BE2C (cell line): Measurements from ENCODE around the gene ADAM10. TPM values are rescaled to one million over a fixed set of nuclear protein-coding genes. Genes with fewer than 3 reads are reported as not detected.

Experiments used
- DNase-seq: peaks from one replicate; pipeline ENCODE4 v3.0.0-alpha.2; 2020
- H3K27me3 ChIP-seq: fragments of 250-450 bp; sonication (Bioruptor Pico); 2 replicates; pipeline ENCODE4 v1.5.1; 2020; ENCODE audit warnings: mild to moderate bottlenecking
- H3K36me3 ChIP-seq: fragments of 250-450 bp; sonication (Bioruptor Pico); 2 replicates; pipeline ENCODE4 v1.5.1; 2020; ENCODE audit warnings: mild to moderate bottlenecking
- H3K4me1 ChIP-seq: fragments of 250-450 bp; sonication (Bioruptor Pico); 2 replicates; pipeline ENCODE4 v1.5.1; 2020
- H3K4me3 ChIP-seq: 2 replicates; pipeline ENCODE4 v1.5.1; 2011; ENCODE audit warnings: low read depth, low read length
- H3K9me3 ChIP-seq: fragments of 250-450 bp; sonication (Bioruptor Pico); 2 replicates; pipeline ENCODE4 v1.5.1; 2020
- CTCF ChIP-seq: IDR thresholded peaks from 2 replicates; pipeline ENCODE4 v1.5.1; 2012; ENCODE audit warnings: mild to moderate bottlenecking, low read depth, low read length
- polyA plus RNA-seq: library from polyadenylated mRNA; unstranded; fragments of >200 nt; gene quantifications from one replicate; pipeline ENCODE4 v1.2.1, GENCODE V29; 2012; ENCODE audit warnings: low read depth, missing spikeins; ENCODE audit not compliant: insufficient read length, insufficient read depth

Gene ADAM10
- polyA plus RNA-seq, result 75.1 TPM

- TF ChIP-seq CTCF, result no peak
- Histone ChIP-seq H3K4me3 (peak within 1 kb of the TSS; percentile 97), H3K36me3 (peaks cover 5% of the 10 kb centered on the region), H3K27me3 (no peaks in the 10 kb centered on the region), H3K9me3 (no peaks in the 10 kb centered on the region), H3K4me1 (no peaks in the 10 kb centered on the region)
- DNase-seq, result peak; percentile 99
Observed at GRCh38 chr15:58749532-58750337, at the start of gene ADAM10. Gene ADAM10 (minus strand): TSS chr15:58749707. CDS start chr15:58749534, 173 bp downstream.

- Histone ChIP-seq H3K4me1 (no peaks in the 10 kb centered on the region; the same call in 1 of the 2 replicates), H3K36me3 (no peaks in the 10 kb centered on the region), H3K9me3 (no peaks in the 10 kb centered on the region), H3K27me3 (no peaks in the 10 kb centered on the region), H3K4me3 (no peak overlapping the region)
- TF ChIP-seq CTCF, result no peak
- DNase-seq, result no peak
Observed at GRCh38 chr15:58797505-58797904, 48.0 kb upstream of the ADAM10 start.

GRCh38 chr15:58795825-58796224 is 46.3 kb upstream of the ADAM10 start:
- TF ChIP-seq CTCF, result no peak
- no peak for DNase-seq
- Histone ChIP-seq H3K36me3 (no peaks in the 10 kb centered on the region), H3K9me3 (no peaks in the 10 kb centered on the region), H3K4me3 (no peak overlapping the region), H3K27me3 (no peaks in the 10 kb centered on the region), H3K4me1 (no peaks in the 10 kb centered on the region; the same call in 1 of the 2 replicates)

GRCh38 chr15:58793862-58794261 is 44.4 kb upstream of the ADAM10 start:
- no peaks in the 10 kb centered on the region for H3K9me3 ChIP-seq

GRCh38 chr15:58788056-58788710 is 38.7 kb upstream of the ADAM10 start:
- H3K36me3 ChIP-seq, result no peaks in the 10 kb centered on the region; the same call in 1 of the 2 replicates
- no peak overlapping the region for H3K4me3 ChIP-seq
- H3K27me3 ChIP-seq, result no peaks in the 10 kb centered on the region
- H3K9me3 ChIP-seq, result no peaks in the 10 kb centered on the region
- no peak for TF ChIP-seq CTCF
- H3K4me1 ChIP-seq, result no peaks in the 10 kb centered on the region
- no peak for DNase-seq

More at GRCh38 chr15:58793862-58794261, 44.4 kb upstream of the ADAM10 start:
- DNase-seq, result no peak
- H3K4me3 ChIP-seq, result no peak overlapping the region
- TF ChIP-seq CTCF, result no peak
- H3K36me3 ChIP-seq, result no peaks in the 10 kb centered on the region; the same call in 1 of the 2 replicates
- H3K4me1 ChIP-seq, result no peaks in the 10 kb centered on the region; the same call in 1 of the 2 replicates
- H3K27me3 ChIP-seq, result no peaks in the 10 kb centered on the region
